Activated CD8-positive, alpha-beta T cell treated with anti-CD3 and anti-CD28 coated beads, Interleukin-2, amount 10 ng/mL, durations not matched to agents 7 days and 5 days (primary cell): ENCODE measurements around the gene APBA1. TPM values are rescaled to one million over a fixed set of nuclear protein-coding genes. Genes with fewer than 3 reads are reported as not detected.

Experiments used
- ATAC-seq: fragments of 150-1000 bp; cut with Tn5 transposase; one replicate; pipeline ENCODE4 v1.10.0; 2021; ENCODE audit warnings: moderate library complexity
- CTCF ChIA-PET: fragments of 350-600 bp; sonication (Branson Sonifier 250); formaldehyde crosslinking; loops from one replicate; lab custom pipeline; 2021; ENCODE audit warnings: antibody characterized with exemption; lab: Charles Lee
- POLR2A ChIA-PET: fragments of 350-600 bp; sonication (Branson Sonifier 250); formaldehyde crosslinking; loops from one replicate; lab custom pipeline; 2021; ENCODE audit warnings: antibody characterized with exemption; lab: Charles Lee
- DNase-seq: peaks from one replicate; pipeline ENCODE4 v3.0.0-alpha.2; 2020
- H3K27ac Mint-ChIP-seq: one replicate; pipeline ENCODE4 v1.8.0; 2021; ENCODE audit warnings: mild to moderate bottlenecking, mixed read lengths
- H3K27me3 Mint-ChIP-seq: one replicate; pipeline ENCODE4 v1.8.0; 2021; ENCODE audit warnings: low read depth, mixed read lengths
- H3K36me3 Mint-ChIP-seq: one replicate; pipeline ENCODE4 v1.8.0; 2021; ENCODE audit warnings: low read depth, mixed read lengths
- H3K4me1 Mint-ChIP-seq: one replicate; pipeline ENCODE4 v1.8.0; 2021; ENCODE audit warnings: low read depth, mixed read lengths
- H3K4me3 Mint-ChIP-seq: one replicate; pipeline ENCODE4 v1.8.0; 2021; ENCODE audit warnings: mild to moderate bottlenecking, mixed read lengths
- H3K9me3 Mint-ChIP-seq: one replicate; pipeline ENCODE4 v1.8.0; 2022; ENCODE audit warnings: mixed read lengths; ENCODE audit not compliant: insufficient read depth
- total RNA-seq, 2 experiments: library from RNA; stranded (reverse); gene quantifications; one replicate each; pipeline ENCODE4 v1.2.3, GENCODE V29; 2021

Gene APBA1
- total RNA-seq, 2 experiments from 2014 or later = 0.13 TPM

DNA sequence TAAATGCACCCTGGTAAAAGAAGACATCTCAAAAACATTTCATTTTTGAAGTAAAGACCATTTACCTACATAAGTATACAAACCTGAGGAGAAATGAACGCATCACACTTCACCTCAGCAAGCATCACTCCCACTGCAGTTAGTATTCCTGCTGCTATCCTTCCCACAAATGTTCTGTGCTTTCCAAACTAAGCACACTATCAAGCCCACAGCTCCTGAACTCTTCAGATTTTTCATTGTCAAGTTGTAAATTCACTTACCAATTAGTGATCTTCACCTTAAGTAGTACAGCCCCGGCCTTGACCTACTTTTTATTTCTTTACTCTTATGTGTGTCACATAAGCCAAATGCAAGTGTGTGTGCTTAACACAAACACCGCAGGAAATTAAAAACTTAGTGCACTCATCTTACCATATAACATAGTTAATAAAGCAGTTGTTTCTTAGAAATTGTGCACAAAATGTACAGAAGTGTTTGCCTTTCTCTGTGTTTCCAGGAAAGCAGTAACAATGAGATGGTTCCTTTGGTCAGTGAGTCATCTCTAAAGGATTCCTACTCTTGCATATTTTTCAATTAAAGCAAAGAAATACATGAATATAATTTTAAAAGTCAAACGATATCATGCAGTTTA is 169.4 kb downstream of the APBA1 start:
- peaks cover 4% of the 10 kb centered on the region for H3K4me1 Mint-ChIP-seq
- no peak overlapping the region for H3K4me3 Mint-ChIP-seq
- no peaks in the 10 kb centered on the region for H3K27me3 Mint-ChIP-seq
- ChIA-PET CTCF (no interaction called here), POLR2A (no interaction called here)
- H3K36me3 Mint-ChIP-seq = no peaks in the 10 kb centered on the region
- ATAC-seq = no peak
- no peak for DNase-seq
- H3K27ac Mint-ChIP-seq = no peak overlapping the region
- no peaks in the 10 kb centered on the region for H3K9me3 Mint-ChIP-seq

DNA sequence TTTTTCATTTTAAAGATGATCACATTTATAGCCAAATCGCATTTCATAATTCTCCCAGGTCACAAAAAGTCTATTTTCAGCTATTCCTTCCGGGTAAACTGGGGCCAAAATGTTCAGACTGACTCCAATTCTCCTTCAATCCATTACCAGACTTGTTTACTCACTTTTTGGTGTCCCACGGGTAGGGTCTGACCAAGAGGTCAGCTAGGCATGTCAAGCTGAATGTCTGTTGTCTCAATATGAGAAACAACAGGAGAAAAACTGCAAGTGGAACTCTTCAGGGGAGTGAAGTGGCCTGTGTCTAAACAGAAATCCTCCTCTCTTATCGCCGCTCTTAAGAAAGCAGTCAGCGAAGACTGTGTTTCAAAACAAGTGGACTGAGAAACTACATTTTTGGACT is 171.3 kb downstream of the APBA1 start:
- CTCF ChIA-PET = no interaction called here
- no peak overlapping the region for H3K4me3 Mint-ChIP-seq
- H3K27ac Mint-ChIP-seq = no peak overlapping the region
- POLR2A ChIA-PET = no interaction called here
- H3K27me3 Mint-ChIP-seq = no peaks in the 10 kb centered on the region
- ATAC-seq (no peak), DNase-seq (no peak)
- H3K9me3 Mint-ChIP-seq = no peaks in the 10 kb centered on the region
- H3K4me1 Mint-ChIP-seq = peaks cover 4% of the 10 kb centered on the region
- no peaks in the 10 kb centered on the region for H3K36me3 Mint-ChIP-seq

DNA sequence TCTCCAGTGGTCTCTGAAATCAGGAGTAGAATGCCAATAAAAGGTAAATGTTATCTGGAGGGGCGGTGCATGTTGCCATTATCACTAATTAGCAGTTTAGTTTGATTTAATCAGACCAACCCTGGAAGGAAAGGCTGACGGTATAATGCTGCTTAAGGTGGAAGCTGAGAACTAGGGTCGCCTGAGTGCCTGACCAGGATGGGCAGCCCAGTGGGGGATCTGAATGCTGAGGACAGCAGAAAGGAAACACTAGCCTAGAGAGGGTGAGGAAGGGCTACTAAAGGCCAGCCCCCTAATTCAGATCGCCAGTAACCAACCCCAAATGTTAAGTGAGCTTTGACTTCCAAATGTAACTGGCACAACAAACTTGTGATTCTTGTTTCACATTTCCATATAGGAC is 172.2 kb downstream of the APBA1 start:
- no peaks in the 10 kb centered on the region for H3K9me3 Mint-ChIP-seq
- no peak overlapping the region for H3K4me3 Mint-ChIP-seq
- no peak overlapping the region for H3K27ac Mint-ChIP-seq
- H3K4me1 Mint-ChIP-seq = peaks cover 4% of the 10 kb centered on the region
- ATAC-seq (no peak), DNase-seq (no peak)
- POLR2A ChIA-PET = no interaction called here
- no peaks in the 10 kb centered on the region for H3K27me3 Mint-ChIP-seq
- no peaks in the 10 kb centered on the region for H3K36me3 Mint-ChIP-seq
- CTCF ChIA-PET = no interaction called here

DNA sequence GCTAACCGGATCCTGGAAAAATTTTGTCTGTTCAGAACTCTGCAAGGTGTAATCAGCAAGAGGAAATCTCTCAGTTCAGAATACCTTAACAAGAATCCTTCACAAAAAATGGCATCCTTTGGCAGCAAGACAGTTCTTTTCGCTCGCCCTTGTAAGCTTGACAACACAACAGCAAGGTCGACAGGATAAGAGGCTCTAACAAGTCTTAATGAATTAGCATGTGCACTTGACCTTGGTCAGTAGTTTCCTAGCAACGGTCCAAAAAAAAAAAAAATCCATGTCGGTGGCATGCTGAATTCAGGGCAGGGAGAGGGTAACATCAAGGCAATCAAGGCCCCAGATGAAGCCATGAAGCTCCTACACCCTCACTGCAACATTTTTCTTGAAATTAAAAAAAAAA is 172.8 kb downstream of the APBA1 start:
- no peaks in the 10 kb centered on the region for H3K36me3 Mint-ChIP-seq
- H3K4me3 Mint-ChIP-seq = no peak overlapping the region
- ChIA-PET POLR2A (no interaction called here), CTCF (no interaction called here)
- H3K9me3 Mint-ChIP-seq = no peaks in the 10 kb centered on the region
- ATAC-seq = no peak
- DNase-seq = no peak
- peaks cover 4% of the 10 kb centered on the region for H3K4me1 Mint-ChIP-seq
- H3K27me3 Mint-ChIP-seq = no peaks in the 10 kb centered on the region
- no peak overlapping the region for H3K27ac Mint-ChIP-seq

DNA sequence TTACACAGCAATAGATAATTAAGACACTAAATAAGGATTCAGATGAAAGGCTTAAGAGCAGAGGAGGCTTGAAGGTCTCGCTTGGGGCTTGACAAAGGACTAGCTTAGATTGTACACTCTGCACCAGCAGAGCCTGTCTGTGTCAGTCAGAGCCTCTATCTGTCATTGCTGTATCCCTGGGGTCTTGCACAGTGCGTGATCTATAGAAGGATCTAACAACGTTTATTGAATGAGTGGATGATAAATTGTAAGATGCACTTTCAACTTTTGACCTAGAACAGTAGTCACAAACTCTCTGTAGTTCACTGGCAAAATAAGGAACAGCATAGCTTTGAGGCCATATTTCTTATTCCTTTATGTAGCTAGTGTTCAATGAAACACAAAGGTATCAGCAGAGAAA is 173.7 kb downstream of the APBA1 start:
- Mint-ChIP-seq H3K27me3 (no peaks in the 10 kb centered on the region), H3K4me1 (peaks cover 4% of the 10 kb centered on the region), H3K4me3 (no peak overlapping the region), H3K9me3 (no peaks in the 10 kb centered on the region), H3K36me3 (no peaks in the 10 kb centered on the region), H3K27ac (no peak overlapping the region)
- ATAC-seq (no peak), DNase-seq (no peak)
- POLR2A ChIA-PET = no interaction called here
- CTCF ChIA-PET = no interaction called here

DNA sequence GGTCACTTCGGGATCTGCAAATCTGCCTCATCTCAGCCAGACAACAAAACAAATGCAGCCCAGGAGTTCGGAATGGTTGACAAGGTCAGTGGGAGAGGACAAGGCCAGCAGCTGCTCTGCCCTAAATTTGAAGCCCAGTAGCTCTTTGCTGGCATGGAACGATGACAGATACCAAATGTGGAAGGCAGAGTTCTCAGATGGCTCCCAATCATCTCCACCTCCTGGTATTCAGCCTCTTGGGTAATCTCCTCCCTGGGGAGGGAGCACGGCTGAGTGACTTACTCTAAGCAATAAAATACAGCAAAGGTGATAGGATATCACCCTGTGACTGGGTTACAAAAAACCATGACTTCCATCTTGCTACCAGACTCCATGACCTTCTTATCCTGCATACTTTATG is 174.4 kb downstream of the APBA1 start:
- ATAC-seq (no peak), DNase-seq (no peak)
- POLR2A ChIA-PET = no interaction called here
- H3K4me3 Mint-ChIP-seq = no peak overlapping the region
- CTCF ChIA-PET = no interaction called here
- no peaks in the 10 kb centered on the region for H3K36me3 Mint-ChIP-seq
- no peaks in the 10 kb centered on the region for H3K9me3 Mint-ChIP-seq
- peaks cover 3% of the 10 kb centered on the region for H3K4me1 Mint-ChIP-seq
- H3K27me3 Mint-ChIP-seq = no peaks in the 10 kb centered on the region
- no peak overlapping the region for H3K27ac Mint-ChIP-seq

DNA sequence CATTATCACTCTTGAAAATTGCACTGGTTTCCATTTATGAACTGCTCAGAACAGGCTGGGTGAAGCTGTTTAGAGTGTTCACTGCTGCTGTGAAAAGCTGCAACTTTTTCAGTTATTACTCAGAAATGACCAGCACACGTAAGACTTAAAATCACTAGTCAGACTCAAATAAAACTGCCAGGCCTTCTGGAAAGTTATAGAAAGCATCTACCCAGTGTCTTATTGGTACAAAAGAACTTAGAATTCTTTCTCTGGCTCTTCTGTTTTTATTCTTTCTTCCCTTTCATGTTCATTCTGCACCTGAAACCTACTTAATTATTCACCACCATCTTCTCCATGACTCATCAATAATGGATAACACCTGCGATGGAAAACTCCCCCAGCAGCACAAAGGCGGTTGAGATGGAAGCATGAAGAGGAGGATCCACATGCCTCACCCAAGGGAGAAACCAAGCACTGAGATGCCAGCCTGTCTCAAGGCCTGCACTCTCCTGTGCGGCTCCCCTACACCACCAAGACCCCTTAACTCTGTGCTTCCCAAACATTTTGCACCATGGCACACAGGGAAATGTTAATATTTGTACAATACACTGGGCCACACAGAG is 175.2 kb downstream of the APBA1 start:
- H3K4me3 Mint-ChIP-seq = no peak overlapping the region
- no peak for ATAC-seq
- CTCF ChIA-PET = no interaction called here
- no peak overlapping the region for H3K27ac Mint-ChIP-seq
- H3K9me3 Mint-ChIP-seq = no peaks in the 10 kb centered on the region
- DNase-seq = no peak
- H3K36me3 Mint-ChIP-seq = no peaks in the 10 kb centered on the region
- H3K27me3 Mint-ChIP-seq = no peaks in the 10 kb centered on the region
- POLR2A ChIA-PET = no interaction called here
- H3K4me1 Mint-ChIP-seq = no peaks in the 10 kb centered on the region

DNA sequence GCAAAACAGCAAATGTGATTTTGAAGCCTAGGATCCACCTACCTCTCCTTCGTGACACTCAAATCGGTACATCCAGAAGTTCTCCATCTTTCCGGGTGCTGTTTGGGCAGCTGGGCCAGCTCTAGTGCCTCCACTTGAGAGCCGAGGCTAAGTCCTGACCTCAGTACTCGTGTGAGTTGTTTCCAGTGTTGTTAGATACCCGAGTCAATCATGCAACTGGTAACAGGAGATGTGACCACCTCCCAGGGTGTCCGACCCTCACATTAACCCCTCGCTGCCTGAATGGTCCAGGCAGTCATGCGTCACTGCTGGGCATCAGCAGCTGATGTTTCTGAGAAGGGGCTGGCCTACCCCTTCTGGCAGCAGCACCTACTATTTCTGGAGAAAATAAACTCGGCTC is 176.9 kb downstream of the APBA1 start:
- H3K27ac Mint-ChIP-seq = no peak overlapping the region
- POLR2A ChIA-PET = no interaction called here
- H3K4me1 Mint-ChIP-seq = no peaks in the 10 kb centered on the region
- DNase-seq (no peak), ATAC-seq (no peak)
- no peaks in the 10 kb centered on the region for H3K9me3 Mint-ChIP-seq
- no peak overlapping the region for H3K4me3 Mint-ChIP-seq
- CTCF ChIA-PET = no interaction called here
- no peaks in the 10 kb centered on the region for H3K27me3 Mint-ChIP-seq
- H3K36me3 Mint-ChIP-seq = no peaks in the 10 kb centered on the region

DNA sequence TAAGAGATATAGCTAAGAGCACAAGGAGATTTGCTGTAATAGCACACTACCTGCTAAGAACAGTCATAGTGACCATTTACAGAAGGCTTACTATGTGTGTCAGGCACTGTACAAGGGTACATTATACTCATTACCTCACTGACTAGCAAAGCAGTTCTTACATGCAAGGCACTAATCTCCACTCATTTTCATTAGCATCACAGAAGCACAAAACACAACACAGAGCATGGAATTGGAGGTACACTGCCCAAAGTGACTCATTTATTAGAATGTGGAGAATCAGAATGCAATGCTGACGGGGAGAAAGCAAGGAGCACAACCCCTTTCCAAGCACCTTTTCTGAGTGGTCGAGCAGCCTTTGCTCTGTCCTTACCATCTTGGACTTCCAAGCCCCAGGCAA is 177.4 kb downstream of the APBA1 start:
- CTCF ChIA-PET = no interaction called here

DNA sequence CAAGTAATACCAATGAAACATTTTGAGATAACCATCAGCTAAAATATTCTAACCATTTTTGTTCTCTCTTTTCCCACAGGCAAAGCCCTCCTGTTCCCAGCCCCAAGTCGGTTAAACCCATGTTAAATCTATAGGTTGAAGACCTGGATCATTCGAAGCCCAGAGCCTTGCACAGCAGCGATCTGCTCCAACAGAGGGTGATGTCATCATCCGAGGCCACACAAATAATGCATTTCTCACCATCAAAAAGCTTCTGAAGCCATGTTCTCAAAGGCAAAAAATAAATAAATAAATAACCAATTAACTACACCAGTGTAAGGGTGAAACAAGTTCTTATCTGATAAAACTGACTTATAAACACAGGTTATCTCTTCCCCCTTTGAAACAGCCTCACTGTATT is 178.0 kb downstream of the APBA1 start:
- DNase-seq (no peak), ATAC-seq (no peak)
- ChIA-PET CTCF (interaction anchor here (1.2 kb wide), 1 partner anchor 28 kb away, joined by 3 read pairs; no protein-coding TSS in a partner anchor), POLR2A (no interaction called here)
- no peaks in the 10 kb centered on the region for H3K9me3 Mint-ChIP-seq
- H3K27ac Mint-ChIP-seq = no peak overlapping the region
- H3K4me3 Mint-ChIP-seq = no peak overlapping the region
- no peaks in the 10 kb centered on the region for H3K36me3 Mint-ChIP-seq
- H3K4me1 Mint-ChIP-seq = no peaks in the 10 kb centered on the region
- no peaks in the 10 kb centered on the region for H3K27me3 Mint-ChIP-seq

More for the DNA sequence above, 177.4 kb downstream of the APBA1 start:
- Mint-ChIP-seq H3K4me3 (no peak overlapping the region), H3K9me3 (no peaks in the 10 kb centered on the region), H3K4me1 (no peaks in the 10 kb centered on the region), H3K27me3 (no peaks in the 10 kb centered on the region), H3K36me3 (no peaks in the 10 kb centered on the region), H3K27ac (no peak overlapping the region)
- ATAC-seq (no peak), DNase-seq (no peak)
- POLR2A ChIA-PET = no interaction called here

DNA sequence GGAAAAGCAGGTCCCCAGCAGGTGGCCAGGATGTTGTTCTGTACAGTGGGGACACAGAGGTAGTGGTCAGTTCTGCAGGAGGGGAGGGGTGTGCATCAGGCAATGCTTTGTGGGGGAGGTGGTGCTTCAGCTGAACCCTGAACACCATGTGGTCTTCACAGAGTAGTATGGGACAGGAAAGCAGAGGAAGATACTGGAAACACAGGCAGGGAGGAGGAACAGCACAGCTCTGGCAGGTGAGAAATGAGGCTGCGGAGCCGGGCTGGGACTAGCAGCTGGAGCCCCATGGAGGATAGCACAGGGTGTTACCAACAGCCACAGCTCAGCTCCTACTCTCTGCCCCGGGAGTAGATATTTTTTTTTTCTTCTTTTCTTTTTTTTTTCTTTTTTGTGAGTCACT is 185.7 kb downstream of the APBA1 start:
- H3K36me3 Mint-ChIP-seq = no peaks in the 10 kb centered on the region
- no peak overlapping the region for H3K27ac Mint-ChIP-seq
- H3K27me3 Mint-ChIP-seq = peaks cover 2% of the 10 kb centered on the region
- ChIA-PET CTCF (no interaction called here), POLR2A (no interaction called here)
- ATAC-seq = no peak
- no peaks in the 10 kb centered on the region for H3K9me3 Mint-ChIP-seq
- no peak for DNase-seq
- no peaks in the 10 kb centered on the region for H3K4me1 Mint-ChIP-seq
- no peak overlapping the region for H3K4me3 Mint-ChIP-seq

DNA sequence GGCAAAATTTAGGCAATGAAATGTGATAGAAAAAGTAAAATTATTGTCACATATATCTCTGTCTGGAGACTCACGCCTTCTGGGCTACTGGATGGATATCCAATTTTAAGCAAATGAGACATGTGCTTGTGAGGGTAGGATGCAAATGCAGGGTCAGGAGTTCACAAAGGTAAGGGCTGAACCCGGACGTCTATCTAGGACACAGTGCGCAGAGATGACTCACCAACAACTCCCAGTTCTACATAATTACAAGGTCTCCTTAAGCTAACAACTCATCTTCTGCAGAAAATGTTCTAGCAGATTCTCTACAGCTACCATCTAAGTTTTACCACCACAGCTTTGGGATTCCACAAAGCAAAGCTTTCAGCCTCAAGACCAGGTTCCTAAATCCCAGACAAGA is 186.7 kb downstream of the APBA1 start:
- ChIA-PET POLR2A (no interaction called here), CTCF (no interaction called here)
- no peaks in the 10 kb centered on the region for H3K9me3 Mint-ChIP-seq
- no peak for ATAC-seq
- no peaks in the 10 kb centered on the region for H3K4me1 Mint-ChIP-seq
- peaks cover 2% of the 10 kb centered on the region for H3K27me3 Mint-ChIP-seq
- H3K27ac Mint-ChIP-seq = no peak overlapping the region
- no peaks in the 10 kb centered on the region for H3K36me3 Mint-ChIP-seq
- H3K4me3 Mint-ChIP-seq = no peak overlapping the region
- no peak for DNase-seq
